ENCODE data around the gene PEX14. TPM values are rescaled to one million over a fixed set of nuclear protein-coding genes. Genes with fewer than 3 reads are reported as not detected.
A peak's percentile ranks its signal among the peaks of the same experiment; 100 is the strongest.

Gene PEX14
- total RNA-seq, 4 donors from 2014 or later = 10.6 to 19.6 (median 13.9) TPM

DNA sequence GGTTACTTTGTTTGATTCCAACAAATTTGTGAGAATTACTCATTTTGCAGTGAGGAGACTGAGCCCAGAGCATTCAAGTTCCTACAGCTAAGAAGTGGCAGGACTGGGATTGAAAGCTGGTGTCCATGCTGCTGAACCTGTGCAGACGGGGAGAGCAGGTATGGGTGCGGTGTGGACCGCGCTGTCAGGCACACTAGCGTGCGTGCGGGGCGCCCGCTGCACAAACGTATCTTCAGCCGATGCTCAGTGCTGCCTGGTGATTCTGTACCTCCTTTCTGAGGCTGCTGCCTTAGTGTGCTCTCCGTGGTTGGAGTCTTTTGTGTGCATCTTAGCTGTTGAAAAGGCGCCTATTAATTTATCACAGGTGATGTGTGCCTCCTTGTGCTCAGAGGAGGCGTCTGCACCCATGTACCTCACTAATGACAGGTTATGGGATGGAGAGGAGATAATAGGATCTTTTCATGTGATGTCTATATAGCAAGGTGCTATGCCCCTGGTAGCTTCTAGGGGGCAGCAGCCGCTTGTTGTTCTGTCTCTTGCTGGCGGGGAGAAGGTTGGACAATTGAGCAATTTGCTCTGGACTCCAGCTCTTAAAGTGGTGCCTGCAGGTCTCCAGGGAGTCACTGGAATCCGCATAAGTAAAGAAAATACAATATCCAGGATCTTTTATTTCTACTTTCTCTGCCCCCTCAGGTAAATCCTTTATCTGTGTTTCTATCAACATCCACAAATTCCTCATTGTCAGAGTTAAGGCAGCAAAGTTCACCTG lies 32.5 kb downstream of the PEX14 start:
- ATAC-seq (ENCODE audit: low FRiP score) (peak; percentile 75), DNase-seq (ENCODE audit: low spot score) (no peak)
- TF ChIP-seq CTCF (IDR thresholded peaks at IDR 0.05) = peak in 1 of 3 donors; percentile 57

DNA sequence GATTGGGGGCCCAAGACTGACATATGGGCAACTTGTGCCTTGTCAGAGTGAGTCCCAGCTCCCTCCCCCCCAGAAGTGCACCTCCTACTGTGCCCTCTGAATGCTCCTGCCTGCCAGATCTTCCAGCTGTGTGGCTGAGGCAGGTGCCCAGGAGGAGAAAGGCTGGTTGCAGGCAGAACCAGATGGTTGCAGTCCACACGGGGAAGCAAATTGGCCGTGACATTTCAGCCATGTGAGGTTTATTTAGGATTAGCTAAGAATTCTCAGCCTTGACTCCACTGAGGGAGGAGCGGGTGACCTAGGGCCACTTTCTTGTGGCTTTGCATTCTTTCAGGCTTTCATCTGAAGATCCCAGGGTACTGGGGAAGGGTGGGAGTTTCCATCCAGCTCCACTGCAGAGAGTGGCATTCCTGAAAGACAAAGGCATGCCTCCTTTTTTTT lies 33.8 kb downstream of the PEX14 start:
- ATAC-seq (ENCODE audit: low FRiP score) (no peak), DNase-seq (ENCODE audit: low spot score) (no peak)
- no peak for TF ChIP-seq CTCF (IDR thresholded peaks at IDR 0.05)

DNA sequence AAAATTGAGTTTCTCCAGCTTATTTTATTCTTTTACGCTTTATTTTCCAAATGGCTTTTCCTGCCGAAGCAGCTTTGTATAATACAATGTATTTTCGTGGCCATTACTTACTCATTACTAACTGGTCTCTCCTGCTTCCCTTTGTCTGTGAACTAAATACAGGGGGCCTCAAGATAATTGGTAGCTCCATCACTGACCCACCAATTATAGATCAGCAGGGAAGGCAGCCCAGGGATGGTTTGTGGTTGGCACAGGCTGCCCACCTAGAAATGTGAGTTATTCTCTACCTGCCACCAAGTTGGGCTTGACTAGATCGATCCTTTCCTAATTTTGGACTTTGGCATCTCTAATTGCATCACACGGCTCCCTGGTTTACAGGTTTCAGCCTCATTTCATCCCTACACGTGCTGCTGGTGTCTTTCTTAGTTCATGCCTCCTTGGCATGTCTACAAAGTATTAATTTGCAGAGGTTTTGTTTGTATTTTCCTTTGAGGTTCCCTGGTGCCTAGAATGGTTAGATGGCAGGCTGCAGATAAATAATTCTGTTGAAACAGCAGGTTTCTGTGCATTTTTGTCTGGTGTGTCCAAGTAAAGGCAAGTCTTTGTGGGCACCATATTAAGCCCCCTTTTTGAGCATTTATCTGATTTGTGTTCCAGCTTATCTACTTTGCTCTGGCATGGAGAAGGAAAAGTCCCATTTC lies 35.2 kb downstream of the PEX14 start:
- no peak for DNase-seq (ENCODE audit: low spot score)
- ATAC-seq (ENCODE audit: low FRiP score) = no peak

GRCh38 chr1:10510520-10511493 lies 36.1 kb downstream of the PEX14 start:
- ATAC-seq (ENCODE audit: low FRiP score) (peak; percentile 80), DNase-seq (ENCODE audit: low spot score) (no peak)
- no peak for TF ChIP-seq CTCF (IDR thresholded peaks at IDR 0.05)

More for the DNA sequence above, 35.2 kb downstream of the PEX14 start:
- no peak for TF ChIP-seq CTCF (IDR thresholded peaks at IDR 0.05)

DNA sequence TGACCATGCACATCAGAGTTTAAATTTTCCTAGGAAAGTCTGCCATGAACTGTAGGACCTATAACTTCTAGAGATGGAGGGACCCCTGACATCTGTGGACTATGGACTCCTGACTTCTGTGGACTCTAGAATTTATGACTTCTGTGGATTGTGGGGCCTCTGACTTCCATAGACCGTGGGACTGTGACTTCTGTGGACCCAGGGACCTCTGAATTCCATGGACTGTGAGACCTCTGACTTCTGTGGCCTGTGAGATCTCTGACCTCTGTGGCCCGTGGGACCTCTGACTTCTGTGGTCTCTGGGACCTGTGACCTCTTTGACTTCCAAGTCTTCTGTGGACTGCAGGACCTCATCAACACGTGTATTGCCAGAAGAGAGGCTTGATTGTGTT lies 36.7 kb downstream of the PEX14 start:
- ATAC-seq (ENCODE audit: low FRiP score) (no peak), DNase-seq (ENCODE audit: low spot score) (no peak)
- TF ChIP-seq CTCF (IDR thresholded peaks at IDR 0.05) = no peak

GRCh38 chr1:10513199-10513598 lies 38.4 kb downstream of the PEX14 start:
- no peak for DNase-seq (ENCODE audit: low spot score)
- ATAC-seq (ENCODE audit: low FRiP score) = no peak
- TF ChIP-seq CTCF (IDR thresholded peaks at IDR 0.05) = no peak

Measured in omental fat pad (tissue), 4 donors.